ENCODE results near the gene PRR3. TPM values are rescaled to one million over a fixed set of nuclear protein-coding genes. Genes with fewer than 3 reads are reported as not detected.

PRR3 gene
- total RNA-seq, 1 donor from 2014 or later: 11.0 TPM

- no peak for FAIRE-seq
- H3K9ac ChIP-seq (ENCODE audit: low read length): no peak overlapping the region
Measured at GRCh38 chr6:30543821-30544220, 13.3 kb upstream of the PRR3 start.

GRCh38 chr6:30544666-30545272 lies 12.3 kb upstream of the PRR3 start:
- no peak overlapping the region for H3K27ac ChIP-seq (ENCODE audit: low read depth, low read length)
- H3K4me3 ChIP-seq (ENCODE audit: insufficient read depth, low read depth, low read length): no peak overlapping the region
- Mint-ChIP-seq H3K9me3 (ENCODE audit: unreplicated experiment) (no peaks in the 10 kb centered on the region), H3K36me3 (ENCODE audit: low read depth, unreplicated experiment) (peaks cover 18% of the 10 kb centered on the region), H3K27me3 (ENCODE audit: low read depth, unreplicated experiment) (no peaks in the 10 kb centered on the region), H3K27ac (ENCODE audit: unreplicated experiment) (no peak overlapping the region), H3K4me1 (ENCODE audit: low read depth, unreplicated experiment) (peaks cover 13% of the 10 kb centered on the region), H3K4me3 (ENCODE audit: unreplicated experiment) (no peak overlapping the region)
- peaks cover 6% of the 10 kb centered on the region for H3K36me3 ChIP-seq (ENCODE audit: insufficient read depth, low read length)
- no peaks in the 10 kb centered on the region for H3K79me2 ChIP-seq (ENCODE audit: insufficient read depth, low read length)
- FAIRE-seq (peak; percentile 98), DNase-seq (ENCODE audit: low read depth) (peak; percentile 56)
- peaks cover 11% of the 10 kb centered on the region for H4K20me1 ChIP-seq (ENCODE audit: insufficient read depth, low read length)
- TF ChIP-seq EZH2 (IDR thresholded peaks at IDR 0.05; ENCODE audit: insufficient read depth, low read length): no peak
- TF ChIP-seq, protein P1, sequence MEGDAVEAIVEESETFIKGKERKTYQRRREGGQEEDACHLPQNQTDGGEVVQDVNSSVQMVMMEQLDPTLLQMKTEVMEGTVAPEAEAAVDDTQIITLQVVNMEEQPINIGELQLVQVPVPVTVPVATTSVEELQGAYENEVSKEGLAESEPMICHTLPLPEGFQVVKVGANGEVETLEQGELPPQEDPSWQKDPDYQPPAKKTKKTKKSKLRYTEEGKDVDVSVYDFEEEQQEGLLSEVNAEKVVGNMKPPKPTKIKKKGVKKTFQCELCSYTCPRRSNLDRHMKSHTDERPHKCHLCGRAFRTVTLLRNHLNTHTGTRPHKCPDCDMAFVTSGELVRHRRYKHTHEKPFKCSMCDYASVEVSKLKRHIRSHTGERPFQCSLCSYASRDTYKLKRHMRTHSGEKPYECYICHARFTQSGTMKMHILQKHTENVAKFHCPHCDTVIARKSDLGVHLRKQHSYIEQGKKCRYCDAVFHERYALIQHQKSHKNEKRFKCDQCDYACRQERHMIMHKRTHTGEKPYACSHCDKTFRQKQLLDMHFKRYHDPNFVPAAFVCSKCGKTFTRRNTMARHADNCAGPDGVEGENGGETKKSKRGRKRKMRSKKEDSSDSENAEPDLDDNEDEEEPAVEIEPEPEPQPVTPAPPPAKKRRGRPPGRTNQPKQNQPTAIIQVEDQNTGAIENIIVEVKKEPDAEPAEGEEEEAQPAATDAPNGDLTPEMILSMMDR (IDR thresholded peaks at IDR 0.05; ENCODE audit: insufficient read depth, low read depth, low read length): peak; percentile 85
- H3K4me1 ChIP-seq (ENCODE audit: insufficient read depth, low read length): peaks cover 3% of the 10 kb centered on the region
- no peak overlapping the region for H3K9ac ChIP-seq (ENCODE audit: low read length)
- no peak overlapping the region for H3K4me2 ChIP-seq (ENCODE audit: low read length)
- no peaks in the 10 kb centered on the region for H3K9me3 ChIP-seq (ENCODE audit: insufficient read depth, low read depth, low read length)
- no peaks in the 10 kb centered on the region for H3K27me3 ChIP-seq (ENCODE audit: insufficient read depth, low read length)
- H2AFZ ChIP-seq (ENCODE audit: low read depth, low read length): no peak overlapping the region

More at GRCh38 chr6:30543821-30544220, 13.3 kb upstream of the PRR3 start:
- TF ChIP-seq EZH2 (IDR thresholded peaks at IDR 0.05; ENCODE audit: insufficient read depth, low read length): no peak
- TF ChIP-seq, protein P1 (IDR thresholded peaks at IDR 0.05; ENCODE audit: insufficient read depth, low read depth, low read length): no peak
- DNase-seq (ENCODE audit: low read depth): no peak
- H3K4me1 ChIP-seq (ENCODE audit: insufficient read depth, low read length): peaks cover 3% of the 10 kb centered on the region
- Mint-ChIP-seq H3K27me3 (ENCODE audit: low read depth, unreplicated experiment) (no peaks in the 10 kb centered on the region), H3K36me3 (ENCODE audit: low read depth, unreplicated experiment) (peaks cover 14% of the 10 kb centered on the region), H3K4me3 (ENCODE audit: unreplicated experiment) (no peak overlapping the region), H3K4me1 (ENCODE audit: low read depth, unreplicated experiment) (peaks cover 13% of the 10 kb centered on the region), H3K9me3 (ENCODE audit: unreplicated experiment) (no peaks in the 10 kb centered on the region), H3K27ac (ENCODE audit: unreplicated experiment) (peak overlapping the region; percentile 47)
- H3K27me3 ChIP-seq (ENCODE audit: insufficient read depth, low read length): no peaks in the 10 kb centered on the region
- no peaks in the 10 kb centered on the region for H3K79me2 ChIP-seq (ENCODE audit: insufficient read depth, low read length)
- no peak overlapping the region for H2AFZ ChIP-seq (ENCODE audit: low read depth, low read length)
- H3K27ac ChIP-seq (ENCODE audit: low read depth, low read length): no peak overlapping the region
- H3K9me3 ChIP-seq (ENCODE audit: insufficient read depth, low read depth, low read length): no peaks in the 10 kb centered on the region
- H4K20me1 ChIP-seq (ENCODE audit: insufficient read depth, low read length): peaks cover 9% of the 10 kb centered on the region
- peaks cover 2% of the 10 kb centered on the region for H3K36me3 ChIP-seq (ENCODE audit: insufficient read depth, low read length)
- no peak overlapping the region for H3K4me3 ChIP-seq (ENCODE audit: insufficient read depth, low read depth, low read length)
- H3K4me2 ChIP-seq (ENCODE audit: low read length): no peak overlapping the region

GRCh38 chr6:30547454-30547853 lies 9.6 kb upstream of the PRR3 start:
- H3K27me3 ChIP-seq (ENCODE audit: insufficient read depth, low read length): no peaks in the 10 kb centered on the region
- no peaks in the 10 kb centered on the region for H3K9me3 ChIP-seq (ENCODE audit: insufficient read depth, low read depth, low read length)
- no peak overlapping the region for H3K9ac ChIP-seq (ENCODE audit: low read length)
- no peak overlapping the region for H3K4me2 ChIP-seq (ENCODE audit: low read length)
- no peak overlapping the region for H2AFZ ChIP-seq (ENCODE audit: low read depth, low read length)
- Mint-ChIP-seq H3K27ac (ENCODE audit: unreplicated experiment) (no peak overlapping the region), H3K4me3 (ENCODE audit: unreplicated experiment) (no peak overlapping the region), H3K27me3 (ENCODE audit: low read depth, unreplicated experiment) (no peaks in the 10 kb centered on the region), H3K36me3 (ENCODE audit: low read depth, unreplicated experiment) (peaks cover 34% of the 10 kb centered on the region), H3K4me1 (ENCODE audit: low read depth, unreplicated experiment) (peaks cover 13% of the 10 kb centered on the region), H3K9me3 (ENCODE audit: unreplicated experiment) (no peaks in the 10 kb centered on the region)
- no peak for FAIRE-seq
- no peaks in the 10 kb centered on the region for H3K4me1 ChIP-seq (ENCODE audit: insufficient read depth, low read length)
- no peak overlapping the region for H3K4me3 ChIP-seq (ENCODE audit: insufficient read depth, low read depth, low read length)
- no peaks in the 10 kb centered on the region for H3K79me2 ChIP-seq (ENCODE audit: insufficient read depth, low read length)
- no peak for DNase-seq (ENCODE audit: low read depth)
- no peak overlapping the region for H3K27ac ChIP-seq (ENCODE audit: low read depth, low read length)
- peaks cover 14% of the 10 kb centered on the region for H3K36me3 ChIP-seq (ENCODE audit: insufficient read depth, low read length)
- peaks cover 16% of the 10 kb centered on the region for H4K20me1 ChIP-seq (ENCODE audit: insufficient read depth, low read length)
- TF ChIP-seq, protein P1 (IDR thresholded peaks at IDR 0.05; ENCODE audit: insufficient read depth, low read depth, low read length): no peak
- TF ChIP-seq EZH2 (IDR thresholded peaks at IDR 0.05; ENCODE audit: insufficient read depth, low read length): no peak

Measured in astrocyte (in vitro differentiated cells and primary cell).